Sigmoid colon (tissue), 4 donors: Measurements from ENCODE around the gene RBKS.

Experiments used
- POLR2A ChIP-seq, 2 donors: fragments of 450-650 bp; IDR thresholded peaks; one replicate each; pipeline ENCODE4 v1.6.1; 2016; ENCODE audit warnings: antibody characterized with exemption in 2 of 2, mild to moderate bottlenecking in 2 of 2, moderate library complexity in 2 of 2
- POLR2AphosphoS5 ChIP-seq, 4 donors: sonication (generic); formaldehyde crosslinking; IDR thresholded peaks; one replicate each; pipeline ENCODE4 v1.6.1; 2017; ENCODE audit warnings: antibody characterized with exemption in 4 of 4
- TF ChIP-seq, protein P1 (sequence below), 4 experiments: fragments of 450-650 bp in 3 of 4; fragments of 200-600 bp in 1 of 4; IDR thresholded peaks; one replicate each; pipeline ENCODE4 v1.5.1; 2016 to 2019; ENCODE audit warnings: antibody characterized with exemption in 4 of 4, mild to moderate bottlenecking in 3 of 4, moderate library complexity in 2 of 4

DNA sequence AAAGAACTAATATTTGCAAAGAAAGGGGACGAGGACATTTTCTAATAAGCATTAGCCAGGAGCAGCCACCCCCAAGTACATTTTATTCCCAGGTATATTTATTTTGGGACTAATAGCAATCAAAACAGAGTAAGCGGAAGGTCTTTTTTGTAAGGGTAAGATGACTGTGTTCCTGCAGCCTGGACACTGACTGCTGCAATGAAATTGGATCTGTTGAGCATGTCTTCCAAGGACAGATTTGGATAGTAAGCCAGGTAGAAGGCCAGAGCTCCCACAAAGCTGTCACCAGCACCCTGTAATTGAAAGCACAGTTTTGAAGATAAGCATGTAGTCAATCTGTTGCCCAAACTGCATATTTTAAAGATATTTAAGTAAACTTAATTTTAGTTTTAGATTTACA is 108.7 kb downstream of the RBKS start:
- TF ChIP-seq, protein P1, sequence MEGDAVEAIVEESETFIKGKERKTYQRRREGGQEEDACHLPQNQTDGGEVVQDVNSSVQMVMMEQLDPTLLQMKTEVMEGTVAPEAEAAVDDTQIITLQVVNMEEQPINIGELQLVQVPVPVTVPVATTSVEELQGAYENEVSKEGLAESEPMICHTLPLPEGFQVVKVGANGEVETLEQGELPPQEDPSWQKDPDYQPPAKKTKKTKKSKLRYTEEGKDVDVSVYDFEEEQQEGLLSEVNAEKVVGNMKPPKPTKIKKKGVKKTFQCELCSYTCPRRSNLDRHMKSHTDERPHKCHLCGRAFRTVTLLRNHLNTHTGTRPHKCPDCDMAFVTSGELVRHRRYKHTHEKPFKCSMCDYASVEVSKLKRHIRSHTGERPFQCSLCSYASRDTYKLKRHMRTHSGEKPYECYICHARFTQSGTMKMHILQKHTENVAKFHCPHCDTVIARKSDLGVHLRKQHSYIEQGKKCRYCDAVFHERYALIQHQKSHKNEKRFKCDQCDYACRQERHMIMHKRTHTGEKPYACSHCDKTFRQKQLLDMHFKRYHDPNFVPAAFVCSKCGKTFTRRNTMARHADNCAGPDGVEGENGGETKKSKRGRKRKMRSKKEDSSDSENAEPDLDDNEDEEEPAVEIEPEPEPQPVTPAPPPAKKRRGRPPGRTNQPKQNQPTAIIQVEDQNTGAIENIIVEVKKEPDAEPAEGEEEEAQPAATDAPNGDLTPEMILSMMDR (IDR thresholded peaks at IDR 0.05), result no peak
- TF ChIP-seq POLR2AphosphoS5 (IDR thresholded peaks at IDR 0.05), result no peak
- TF ChIP-seq POLR2A (IDR thresholded peaks at IDR 0.05), result no peak
